ENCODE data around the gene IFITM1. TPM values are rescaled to one million over a fixed set of nuclear protein-coding genes. Genes with fewer than 3 reads are reported as not detected.

Gene IFITM1
- total and polyA plus RNA-seq, 2 of the 13 experiments (the other 11 are each of a cell fraction or from before 2014, with no cell fraction given), result 0.38 to 11.1 TPM

DNA sequence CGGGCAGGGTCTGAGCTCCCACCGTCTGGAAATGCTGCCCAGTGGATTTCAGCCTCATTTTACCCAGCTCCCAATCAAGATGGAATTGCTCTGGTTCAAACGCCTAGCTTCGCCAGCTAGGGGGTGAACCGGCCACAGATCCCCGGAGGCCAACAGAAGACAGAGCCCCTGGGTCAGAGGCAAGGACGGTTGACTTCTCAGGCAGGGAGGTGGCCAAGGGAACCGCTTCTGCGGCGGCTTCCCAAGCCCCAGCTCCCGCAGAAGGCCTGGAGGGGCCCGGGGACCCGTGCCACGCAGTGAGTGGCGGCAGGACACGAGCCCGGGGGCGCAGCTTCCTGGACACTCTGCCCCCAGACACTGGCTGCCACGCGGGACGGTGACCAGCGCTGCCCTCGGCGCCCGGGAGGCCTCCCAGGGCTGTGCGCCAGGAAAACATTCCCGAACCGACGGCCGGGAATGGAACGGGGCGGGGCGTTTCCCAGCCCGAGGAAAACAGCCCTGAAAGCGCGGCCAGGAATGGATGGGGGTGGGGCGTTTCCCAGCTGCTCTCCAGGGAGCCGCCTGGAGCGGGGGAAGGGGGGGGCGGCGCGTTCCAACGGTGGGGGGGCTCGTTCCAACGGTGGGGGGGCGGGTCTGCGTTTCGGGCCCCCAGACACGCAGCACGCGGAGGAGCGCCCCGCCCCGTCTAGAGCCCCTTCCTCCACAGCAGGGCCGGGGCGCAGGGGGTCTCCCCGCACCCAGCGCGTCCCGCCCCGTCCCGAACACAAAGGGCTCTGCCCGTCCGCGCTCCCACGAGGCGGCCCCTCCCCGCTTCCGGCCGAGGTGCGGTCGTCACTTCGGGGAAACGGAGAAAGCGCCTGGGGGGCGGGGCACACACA is 42.0 kb downstream of the IFITM1 start (continued):
- TF ChIP-seq CBX5 (CRISPR knock-in tag; IDR thresholded peaks at IDR 0.05; ENCODE audit: borderline replicate concordance) (no peak; the same call in 1 of the 2 replicates), ZBTB38 (CRISPR knock-in tag; IDR thresholded peaks at IDR 0.05) (peak; percentile 5; the same call in 1 of the 2 replicates), SMARCE1 (IDR thresholded peaks at IDR 0.05; ENCODE audit: borderline replicate concordance) (no peak), ZBTB42 (CRISPR knock-in tag; IDR thresholded peaks at IDR 0.05) (0 out of 2 replicates have a peak, but pooled peaks have one; percentile 38), ZNF432 (CRISPR knock-in tag; IDR thresholded peaks at IDR 0.05; ENCODE audit: borderline replicate concordance) (no peak), ZNF598 (CRISPR knock-in tag; IDR thresholded peaks at IDR 0.05; ENCODE audit: borderline replicate concordance) (peak; percentile 81), ZNF501 (CRISPR knock-in tag; IDR thresholded peaks at IDR 0.05) (peak; percentile 53; the same call in 1 of the 2 replicates), ZNF232 (CRISPR knock-in tag; IDR thresholded peaks at IDR 0.05; ENCODE audit: borderline replicate concordance) (no peak), BRD4 (CRISPR knock-in tag; IDR thresholded peaks at IDR 0.05) (peak; percentile 54; the same call in 1 of the 2 replicates)
- TF ChIP-seq, protein P1, sequence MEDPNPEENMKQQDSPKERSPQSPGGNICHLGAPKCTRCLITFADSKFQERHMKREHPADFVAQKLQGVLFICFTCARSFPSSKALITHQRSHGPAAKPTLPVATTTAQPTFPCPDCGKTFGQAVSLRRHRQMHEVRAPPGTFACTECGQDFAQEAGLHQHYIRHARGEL (CRISPR knock-in tag; IDR thresholded peaks at IDR 0.05), result no peak
- TF ChIP-seq, protein P2, sequence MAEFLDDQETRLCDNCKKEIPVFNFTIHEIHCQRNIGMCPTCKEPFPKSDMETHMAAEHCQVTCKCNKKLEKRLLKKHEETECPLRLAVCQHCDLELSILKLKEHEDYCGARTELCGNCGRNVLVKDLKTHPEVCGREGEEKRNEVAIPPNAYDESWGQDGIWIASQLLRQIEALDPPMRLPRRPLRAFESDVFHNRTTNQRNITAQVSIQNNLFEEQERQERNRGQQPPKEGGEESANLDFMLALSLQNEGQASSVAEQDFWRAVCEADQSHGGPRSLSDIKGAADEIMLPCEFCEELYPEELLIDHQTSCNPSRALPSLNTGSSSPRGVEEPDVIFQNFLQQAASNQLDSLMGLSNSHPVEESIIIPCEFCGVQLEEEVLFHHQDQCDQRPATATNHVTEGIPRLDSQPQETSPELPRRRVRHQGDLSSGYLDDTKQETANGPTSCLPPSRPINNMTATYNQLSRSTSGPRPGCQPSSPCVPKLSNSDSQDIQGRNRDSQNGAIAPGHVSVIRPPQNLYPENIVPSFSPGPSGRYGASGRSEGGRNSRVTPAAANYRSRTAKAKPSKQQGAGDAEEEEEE (CRISPR knock-in tag; IDR thresholded peaks at IDR 0.05; ENCODE audit: borderline replicate concordance), result no peak
